HepG2 (cell line): ENCODE results near the gene TMEM150C. TPM values are rescaled to one million over a fixed set of nuclear protein-coding genes. Genes with fewer than 3 reads are reported as not detected.

Experiments
- ATAC-seq: fragments of 200-7000 bp; cut with Tn5 transposase; 3 replicates; pipeline ENCODE4 v1.9.1; 2020; ENCODE audit warnings: mild to moderate bottlenecking, moderate library complexity
- BruUV-seq: library from RNA; stranded (reverse); fragments of 400-500 nt; replicated peaks from 2 replicates; lab custom pipeline; 2021; lab: Mats Ljungman, UMichigan
- CTCF ChIA-PET: fragments of 300-600 bp; formaldehyde crosslinking; extraction: SDS; loops from one replicate; lab custom pipeline; 2021; ENCODE audit warnings: low total read pairs, inconsistent platforms, low intra/inter-chr PET ratio; lab: Yijun Ruan, JAX
- POLR2A ChIA-PET: fragments of 350-600 bp; sonication (Branson Sonifier 250); formaldehyde crosslinking; loops from one replicate; lab custom pipeline; 2020; ENCODE audit warnings: antibody characterized with exemption, inconsistent platforms; lab: Yijun Ruan, JAX
- DNase-seq: peaks from one replicate; pipeline ENCODE4 v3.0.0-alpha.2; 2015; ENCODE audit warnings: low spot score
- FAIRE-seq: peaks from 3 replicates; lab custom pipeline; 2011; peaks lifted over from hg19 to GRCh38; lab: Jason Lieb, UNC
- H2AFZ ChIP-seq: one replicate; pipeline ENCODE4 v1.6.1; 2011; ENCODE audit warnings: low read length, inconsistent platforms
- H3K27ac ChIP-seq: fragments of 300-600 bp; 3 replicates; pipeline ENCODE4 v1.8.0; 2011; ENCODE audit warnings: mixed run types, mild to moderate bottlenecking, mixed read lengths, low read length, inconsistent platforms; ENCODE audit not compliant: insufficient read depth; ENCODE audit errors: extremely low read length
- H3K27me3 ChIP-seq, 2 experiments: fragments of 200-600 bp in 1 of 2; 2 replicates in 1 of 2; 3 replicates in 1 of 2; pipeline versions ENCODE4 v1.6.0 to v1.8.0; 2011; ENCODE audit warnings: low read length in 2 of 2, mild to moderate bottlenecking in 2 of 2, moderate library complexity in 2 of 2, inconsistent platforms in 1 of 2; ENCODE audit not compliant: insufficient read depth in 2 of 2, control insufficient read depth in 1 of 2
- H3K36me3 ChIP-seq, 2 experiments: fragments of 200-600 bp in 1 of 2; replicated peaks in 1 of 2; 2 replicates in 1 of 2; 3 replicates in 1 of 2; pipeline versions ENCODE4 v1.5.1 to v1.8.0; 2011; ENCODE audit warnings: low read length in 2 of 2, inconsistent platforms in 1 of 2; ENCODE audit not compliant: insufficient read depth in 2 of 2, control insufficient read depth in 1 of 2
- H3K4me1 ChIP-seq: 2 replicates; pipeline ENCODE4 v1.5.1; 2012; ENCODE audit warnings: low read length, inconsistent platforms; ENCODE audit not compliant: insufficient read depth
- H3K4me2 ChIP-seq: 2 replicates; pipeline ENCODE4 v1.6.0; 2011; ENCODE audit warnings: low read depth, low read length, inconsistent platforms
- H3K4me3 ChIP-seq, 3 experiments: fragments of 200-600 bp in 1 of 3; sonication (generic), shearing (Covaris generic) in 1 of 3; replicated peaks in 1 of 3; 2 replicates each; pipeline ENCODE4 v1.5.1; 2011 to 2016; ENCODE audit warnings: low read length in 3 of 3, inconsistent platforms in 2 of 3, low read depth in 2 of 3, mild to moderate bottlenecking in 2 of 3, control low read depth in 1 of 3, mixed read lengths in 1 of 3; ENCODE audit not compliant: insufficient read depth in 1 of 3
- H3K79me2 ChIP-seq: one replicate; pipeline ENCODE4 v1.6.1; 2011; ENCODE audit warnings: low read length, inconsistent platforms; ENCODE audit not compliant: insufficient read depth
- H3K9ac ChIP-seq: 2 replicates; pipeline ENCODE4 v1.6.0; 2011; ENCODE audit warnings: mild to moderate bottlenecking, low read depth, low read length, inconsistent platforms; ENCODE audit not compliant: insufficient read depth
- H3K9me3 ChIP-seq: 2 replicates; pipeline ENCODE4 v1.5.1; 2012; ENCODE audit warnings: mild to moderate bottlenecking, low read length
- H4K20me1 ChIP-seq: 2 replicates; pipeline ENCODE4 v1.6.0; 2011; ENCODE audit warnings: inconsistent platforms, mild to moderate bottlenecking, low read length, moderate library complexity; ENCODE audit not compliant: insufficient read depth
- HOXD1 ChIP-seq: sonication (generic); formaldehyde crosslinking; IDR thresholded peaks from 2 replicates; pipeline ENCODE4 v1.5.0; 2020; ENCODE audit warnings: missing genetic modification reagents
- NFYB ChIP-seq: sonication (generic); formaldehyde crosslinking; IDR thresholded peaks from 2 replicates; pipeline ENCODE4 v1.4.0; 2020; ENCODE audit warnings: missing genetic modification reagents
- NR2F2 ChIP-seq: IDR thresholded peaks from 2 replicates; pipeline ENCODE4 v1.6.1; 2012; ENCODE audit warnings: low read depth, inconsistent platforms, borderline replicate concordance
- RXRB ChIP-seq: IDR thresholded peaks from 2 replicates; pipeline ENCODE4 v1.6.1; 2016; ENCODE audit warnings: borderline replicate concordance, missing genetic modification reagents, missing compliant biosample characterization
- SIX1 ChIP-seq: sonication (generic); formaldehyde crosslinking; IDR thresholded peaks from 2 replicates; pipeline ENCODE4 v1.4.0; 2020; ENCODE audit warnings: missing genetic modification reagents, borderline replicate concordance
- SOX6 ChIP-seq, 2 experiments: fragments of 450-650 bp in 1 of 2; sonication (generic) in 1 of 2; formaldehyde crosslinking in 1 of 2; IDR thresholded peaks; 2 replicates each; pipeline versions ENCODE4 v1.4.0 to v1.6.1; 2017 to 2020; ENCODE audit warnings: antibody characterized with exemption in 1 of 2, mild to moderate bottlenecking in 1 of 2, missing genetic modification reagents in 1 of 2
- ZFX ChIP-seq: sonication (generic); formaldehyde crosslinking; IDR thresholded peaks from 2 replicates; pipeline ENCODE4 v1.4.0; 2020; ENCODE audit warnings: mild to moderate bottlenecking, low read depth, missing genetic modification reagents, moderate library complexity
- ZKSCAN5 ChIP-seq: sonication (generic); formaldehyde crosslinking; IDR thresholded peaks from 2 replicates; pipeline ENCODE4 v1.5.1; 2020; ENCODE audit warnings: mild to moderate bottlenecking, missing genetic modification reagents
- ZNF275 ChIP-seq: sonication (generic); formaldehyde crosslinking; IDR thresholded peaks from 2 replicates; pipeline ENCODE4 v1.8.0; 2022; ENCODE audit warnings: missing genetic modification reagents, mild to moderate bottlenecking, inconsistent platforms, borderline replicate concordance
- whole genome bisulfite sequencing: methylation state at CpG from one replicate; pipeline ENCODE4 v1.1.6; 2017; ENCODE audit warnings: low lambda C conversion rate; 5-methylcytosine and 5-hydroxymethylcytosine counted together
- in situ Hi-C: cut with HindIII; loops from 2 replicates; pipeline ENCODE4 v1.10.0; 2017; ENCODE audit warnings: low pct_unique_long_range_greater_than_20kb; ENCODE audit not compliant: extremely low pct_ligation_motif_present
- intact Hi-C: fragments of 100-400 bp; cut with micrococcal nuclease; formaldehyde crosslinking; loops from one replicate; pipeline ENCODE4 v1.10.0; 2022; ENCODE audit not compliant: unreplicated experiment
- polyA plus RNA-seq, 8 experiments: library from polyadenylated mRNA; depleted of rRNA in 3 of 8; stranded (reverse) in 7 of 8; unstranded in 1 of 8; fragments of >200 nt; fragmentation: Illumina TruSeq in 4 of 8; extraction: Trizol in 4 of 8; gene quantifications; 2 replicates each; pipeline versions ENCODE4 v1.2.1 to v1.2.3, GENCODE V29; 2011 to 2016; ENCODE audit warnings: low read depth in 4 of 8, missing spikeins in 1 of 8, mixed read lengths in 1 of 8; ENCODE audit not compliant: insufficient read depth in 1 of 8
- total RNA-seq, 5 experiments: library from RNA; depleted of rRNA; stranded (reverse); fragments of >200 nt; fragmentation: Illumina TruSeq; extraction: Trizol; gene quantifications; 2 replicates each; pipeline ENCODE4 v1.2.3, GENCODE V29; 2016; ENCODE audit warnings: low read depth in 1 of 5
- TF ChIP-seq, protein P1 (sequence below): sonication (generic); formaldehyde crosslinking; IDR thresholded peaks from 2 replicates; pipeline ENCODE4 v1.4.0; 2020; ENCODE audit warnings: mild to moderate bottlenecking, missing genetic modification reagents
- TF ChIP-seq, protein P2 (sequence below): sonication (generic); formaldehyde crosslinking; IDR thresholded peaks from 2 replicates; pipeline ENCODE4 v1.4.0; 2020; ENCODE audit warnings: missing genetic modification reagents

Gene TMEM150C
- total and polyA plus RNA-seq, 2 of the 13 experiments (the other 11 are each of a cell fraction or from before 2014, with no cell fraction given), result 0.33 to 0.42 TPM

- 72% methylated on average over 4 of the region's 4 CpGs for WGBS
- Histone ChIP-seq H3K27me3 (no peaks in the 10 kb centered on the region; a peak in 1 of 5 replicates), H3K4me1 (peaks cover 30% of the 10 kb centered on the region), H4K20me1 (no peaks in the 10 kb centered on the region), H3K36me3 (no peaks in the 10 kb centered on the region), H3K4me2 (no peak overlapping the region), H3K9ac (no peak overlapping the region), H3K9me3 (no peaks in the 10 kb centered on the region), H2AFZ (no peak overlapping the region), H3K79me2 (no peaks in the 10 kb centered on the region), H3K4me3 (no peak overlapping the region), H3K27ac (no peak overlapping the region)
- FAIRE-seq, result no peak
- intact Hi-C loops, result no loop called here
- no peak for DNase-seq
- CTCF ChIA-PET, result no interaction called here
- no TSS peak for BruUV-seq
- in situ Hi-C loops, result no loop called here
- no peak for ATAC-seq
- POLR2A ChIA-PET, result no interaction called here
- TF ChIP-seq ZFX (no peak), RXRB (CRISPR knock-in tag) (no peak), HOXD1 (CRISPR knock-in tag) (no peak)
- TF ChIP-seq, protein P1, sequence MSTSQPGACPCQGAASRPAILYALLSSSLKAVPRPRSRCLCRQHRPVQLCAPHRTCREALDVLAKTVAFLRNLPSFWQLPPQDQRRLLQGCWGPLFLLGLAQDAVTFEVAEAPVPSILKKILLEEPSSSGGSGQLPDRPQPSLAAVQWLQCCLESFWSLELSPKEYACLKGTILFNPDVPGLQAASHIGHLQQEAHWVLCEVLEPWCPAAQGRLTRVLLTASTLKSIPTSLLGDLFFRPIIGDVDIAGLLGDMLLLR, result no peak
Measured at GRCh38 chr4:82522472-82522871, 39.3 kb downstream of the TMEM150C start.

DNA sequence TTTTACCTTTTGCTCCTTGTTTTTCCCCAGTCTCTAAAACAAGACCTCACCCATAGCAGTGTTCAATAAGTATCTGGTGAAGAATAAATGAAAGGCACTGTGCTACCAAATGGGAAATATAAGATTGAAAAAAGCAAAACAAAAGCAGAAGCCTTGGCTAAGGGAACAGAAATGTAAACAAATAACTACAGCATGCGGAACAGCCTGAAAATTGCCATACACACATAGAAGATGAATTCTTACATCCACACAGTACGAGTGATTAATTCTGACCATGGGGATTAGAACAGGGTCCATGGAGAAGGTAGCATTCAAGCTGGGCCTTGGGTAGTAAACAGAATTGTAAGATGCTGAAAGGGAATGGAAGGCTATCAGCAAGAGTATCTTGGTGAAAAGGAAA lies 40.5 kb downstream of the TMEM150C start:
- TF ChIP-seq ZNF275 (CRISPR knock-in tag) (no peak), SOX6 (IDR thresholded peaks at IDR 0.05) (no peak), SOX6 (CRISPR knock-in tag; IDR thresholded peaks at IDR 0.05) (no peak), NFYB (CRISPR knock-in tag) (no peak), SIX1 (CRISPR knock-in tag) (no peak), ZKSCAN5 (CRISPR knock-in tag) (no peak), NR2F2 (no peak)
- TF ChIP-seq, protein P2, sequence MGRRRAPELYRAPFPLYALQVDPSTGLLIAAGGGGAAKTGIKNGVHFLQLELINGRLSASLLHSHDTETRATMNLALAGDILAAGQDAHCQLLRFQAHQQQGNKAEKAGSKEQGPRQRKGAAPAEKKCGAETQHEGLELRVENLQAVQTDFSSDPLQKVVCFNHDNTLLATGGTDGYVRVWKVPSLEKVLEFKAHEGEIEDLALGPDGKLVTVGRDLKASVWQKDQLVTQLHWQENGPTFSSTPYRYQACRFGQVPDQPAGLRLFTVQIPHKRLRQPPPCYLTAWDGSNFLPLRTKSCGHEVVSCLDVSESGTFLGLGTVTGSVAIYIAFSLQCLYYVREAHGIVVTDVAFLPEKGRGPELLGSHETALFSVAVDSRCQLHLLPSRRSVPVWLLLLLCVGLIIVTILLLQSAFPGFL, result no peak
- intact Hi-C loops, result no loop called here
- ChIA-PET CTCF (no interaction called here), POLR2A (no interaction called here)
- DNase-seq (no peak), FAIRE-seq (no peak), ATAC-seq (no peak)
- Histone ChIP-seq H3K4me1 (peaks cover 22% of the 10 kb centered on the region), H3K36me3 (no peaks in the 10 kb centered on the region), H3K79me2 (no peaks in the 10 kb centered on the region), H3K4me3 (no peak overlapping the region), H3K9me3 (no peaks in the 10 kb centered on the region), H3K9ac (no peak overlapping the region), H3K27ac (no peak overlapping the region), H3K27me3 (no peaks in the 10 kb centered on the region; a peak in 1 of 5 replicates), H4K20me1 (no peaks in the 10 kb centered on the region), H3K4me2 (no peak overlapping the region), H2AFZ (no peak overlapping the region)
- WGBS, result 45% methylated on average over 2 of the region's 2 CpGs
- in situ Hi-C loops, result no loop called here
- BruUV-seq, result no TSS peak
